GM23338 (cell line): ENCODE measurements around the gene CNOT6. TPM values are rescaled to one million over a fixed set of nuclear protein-coding genes. Genes with fewer than 3 reads are reported as not detected.
A peak's percentile ranks its signal among the peaks of the same experiment; 100 is the strongest.

Experiments
- ATAC-seq: fragments of 200-7000 bp; cut with Tn5 transposase; 3 replicates; pipeline ENCODE4 v1.9.1; 2020
- DNase-seq: peaks from one replicate; pipeline ENCODE4 v3.0.0-alpha.2; 2015; ENCODE audit warnings: low spot score
- H2AFZ ChIP-seq: fragments of 200-600 bp; sonication (generic); 2 replicates; pipeline ENCODE4 v1.8.0; 2016; ENCODE audit warnings: antibody characterized with exemption, mild to moderate bottlenecking, moderate library complexity
- H3F3A ChIP-seq: fragments of 200-600 bp; sonication (generic); replicated peaks from 2 replicates; pipeline ENCODE4 v1.8.0; 2017; ENCODE audit warnings: antibody characterized with exemption, mixed run types, low read depth
- H3K27ac ChIP-seq: fragments of 200-600 bp; sonication (generic); 2 replicates; pipeline ENCODE4 v1.6.1; 2016; ENCODE audit warnings: low read depth
- H3K27me3 ChIP-seq: fragments of 200-600 bp; sonication (generic); 2 replicates; pipeline ENCODE4 v1.8.0; 2016; ENCODE audit warnings: mild to moderate bottlenecking, mixed run types, moderate library complexity; ENCODE audit not compliant: insufficient read depth
- H3K36me3 ChIP-seq: fragments of 200-600 bp; sonication (generic); 2 replicates; pipeline ENCODE4 v1.8.0; 2016; ENCODE audit warnings: mild to moderate bottlenecking; ENCODE audit not compliant: insufficient read depth
- H3K4me1 ChIP-seq: fragments of 200-600 bp; sonication (generic); 2 replicates; pipeline ENCODE4 v1.8.0; 2016; ENCODE audit warnings: mild to moderate bottlenecking, moderate library complexity; ENCODE audit not compliant: insufficient read depth
- H3K4me2 ChIP-seq: fragments of 200-600 bp; sonication (generic); 2 replicates; pipeline ENCODE4 v1.7.1; 2017; ENCODE audit warnings: mixed run types
- H3K4me3 ChIP-seq: fragments of 200-600 bp; sonication (generic); 2 replicates; pipeline ENCODE4 v1.6.1; 2016; ENCODE audit warnings: mixed run types
- H3K79me2 ChIP-seq: fragments of 200-600 bp; sonication (generic); replicated peaks from 2 replicates; pipeline ENCODE4 v1.8.0; 2017; ENCODE audit warnings: mild to moderate bottlenecking; ENCODE audit not compliant: insufficient read depth
- H3K9me2 ChIP-seq: fragments of 200-600 bp; sonication (generic); 2 replicates; pipeline ENCODE4 v1.8.0; 2017; ENCODE audit not compliant: insufficient read depth
- H4K20me1 ChIP-seq: fragments of 200-600 bp; sonication (generic); replicated peaks from 2 replicates; pipeline ENCODE4 v1.8.0; 2017; ENCODE audit warnings: mild to moderate bottlenecking; ENCODE audit not compliant: insufficient read depth
- H3K27ac Mint-ChIP-seq: 2 replicates; pipeline ENCODE4 v1.8.0; 2020; ENCODE audit warnings: inconsistent platforms, mild to moderate bottlenecking, moderate library complexity, mixed read lengths
- H3K27me3 Mint-ChIP-seq: 3 replicates; pipeline ENCODE4 v1.8.0; 2022; ENCODE audit warnings: low read depth, mild to moderate bottlenecking, moderate library complexity, mixed read lengths, inconsistent platforms; ENCODE audit not compliant: insufficient read depth, poor library complexity
- H3K36me3 Mint-ChIP-seq: 3 replicates; pipeline ENCODE4 v1.8.0; 2021; ENCODE audit warnings: low read depth, mild to moderate bottlenecking, inconsistent platforms, moderate library complexity, mixed read lengths
- H3K4me1 Mint-ChIP-seq: 3 replicates; pipeline ENCODE4 v1.8.0; 2020; ENCODE audit warnings: mild to moderate bottlenecking, inconsistent platforms, mixed read lengths
- H3K4me3 Mint-ChIP-seq: 3 replicates; pipeline ENCODE4 v1.8.0; 2021; ENCODE audit warnings: moderate library complexity, mild to moderate bottlenecking, inconsistent platforms, mixed read lengths
- H3K9me3 Mint-ChIP-seq: 3 replicates; pipeline ENCODE4 v1.8.0; 2020; ENCODE audit warnings: moderate library complexity, mild to moderate bottlenecking, inconsistent platforms, mixed read lengths
- POLR2AphosphoS5 ChIP-seq: IDR thresholded peaks from 2 replicates; pipeline ENCODE4 v1.6.1; 2016; ENCODE audit warnings: antibody characterized with exemption, low read depth
- REST ChIP-seq: IDR thresholded peaks from one replicate; pipeline ENCODE4 v1.6.1; 2018; ENCODE audit warnings: antibody characterized with exemption; ENCODE audit not compliant: unreplicated experiment
- ZNF462 ChIP-seq: fragments of 250-450 bp; sonication (Bioruptor Pico); IDR thresholded peaks from 2 replicates; pipeline ENCODE4 v1.5.0; 2020; ENCODE audit warnings: mild to moderate bottlenecking, moderate library complexity
- polyA plus RNA-seq: library from polyadenylated mRNA; unstranded; fragments of >200 nt; fragmentation: Nextera tagmentation; extraction: Ambion mirVana; gene quantifications from 2 replicates; pipeline ENCODE4 v1.2.1, GENCODE V29; 2016
- total RNA-seq: library from RNA; depleted of rRNA; stranded (reverse); fragments of >200 nt; shearing (Covaris generic); gene quantifications from 2 replicates; pipeline ENCODE4 v1.2.3, GENCODE V29; 2014

CNOT6 gene
- total and polyA plus RNA-seq, 2 experiments from 2014 or later, result 14.6 to 38.7 TPM

- no peak overlapping the region for H3K27ac Mint-ChIP-seq
Measured at GRCh38 chr5:180474569-180474968, 19.6 kb upstream of the CNOT6 start.

More at GRCh38 chr5:180474569-180474968, 19.6 kb upstream of the CNOT6 start:
- H3K27me3 Mint-ChIP-seq, result peaks cover 5% of the 10 kb centered on the region
- peak overlapping the region; percentile 87 for H2AFZ ChIP-seq
- TF ChIP-seq REST (no peak), POLR2AphosphoS5 (no peak), ZNF462 (CRISPR knock-in tag) (no peak)
- H3K4me2 ChIP-seq, result no peak overlapping the region
- no peak; the same call in 2 of the 3 replicates for ATAC-seq
- H3K4me1 Mint-ChIP-seq, result peaks cover 9% of the 10 kb centered on the region; the same call in 2 of the 3 replicates
- H3K36me3 Mint-ChIP-seq, result no peaks in the 10 kb centered on the region
- no peaks in the 10 kb centered on the region for H4K20me1 ChIP-seq
- H3K27me3 ChIP-seq, result no peaks in the 10 kb centered on the region
- no peak overlapping the region for H3K4me3 ChIP-seq
- H3K36me3 ChIP-seq, result no peaks in the 10 kb centered on the region
- H3K27ac ChIP-seq, result no peak overlapping the region
- no peaks in the 10 kb centered on the region; the same call in 2 of the 3 replicates for H3K9me3 Mint-ChIP-seq
- DNase-seq, result no peak
- H3F3A ChIP-seq, result no peaks in the 10 kb centered on the region; the same call in 1 of the 2 replicates
- no peaks in the 10 kb centered on the region for H3K4me1 ChIP-seq
- H3K9me2 ChIP-seq, result no peaks in the 10 kb centered on the region
- H3K79me2 ChIP-seq, result no peaks in the 10 kb centered on the region
- no peak overlapping the region for H3K4me3 Mint-ChIP-seq
